GM12864 (cell line): ENCODE data around the gene TBC1D22A.

Experiments
- DNase-seq: peaks from one replicate; pipeline ENCODE4 v3.0.0-alpha.2; 2011; ENCODE audit warnings: low read depth
- H3K4me3 ChIP-seq: 2 replicates; pipeline ENCODE4 v1.5.1; 2011; ENCODE audit warnings: mild to moderate bottlenecking, low read depth, low read length, control low read depth
- TF ChIP-seq, protein P1 (sequence below): IDR thresholded peaks from 2 replicates; pipeline ENCODE4 v1.5.1; 2011; ENCODE audit warnings: low read depth, mild to moderate bottlenecking, moderate library complexity, low read length, control low read depth, inconsistent platforms; ENCODE audit errors: missing control alignments

The TBC1D22A gene

DNA sequence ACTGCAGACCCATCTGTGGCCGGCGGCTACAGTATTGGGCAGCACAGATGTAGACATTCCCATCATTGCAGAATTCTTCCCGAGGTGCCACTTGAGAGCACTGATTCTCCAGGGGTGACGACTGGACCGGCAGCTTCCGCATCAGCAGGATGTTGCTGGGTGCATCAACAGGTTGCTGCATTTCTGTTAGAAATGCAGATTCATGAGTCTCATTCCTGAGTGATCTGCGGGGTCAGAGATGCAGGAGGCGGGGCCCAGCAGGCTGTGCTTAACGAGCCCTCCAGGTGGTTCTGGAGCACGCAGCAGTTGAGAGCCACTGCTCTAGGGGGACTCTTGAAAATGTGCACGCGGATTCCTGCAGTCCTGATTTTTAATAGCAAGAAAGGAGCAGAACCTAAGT, 321.8 kb downstream of the TBC1D22A start:
- TF ChIP-seq, protein P1, sequence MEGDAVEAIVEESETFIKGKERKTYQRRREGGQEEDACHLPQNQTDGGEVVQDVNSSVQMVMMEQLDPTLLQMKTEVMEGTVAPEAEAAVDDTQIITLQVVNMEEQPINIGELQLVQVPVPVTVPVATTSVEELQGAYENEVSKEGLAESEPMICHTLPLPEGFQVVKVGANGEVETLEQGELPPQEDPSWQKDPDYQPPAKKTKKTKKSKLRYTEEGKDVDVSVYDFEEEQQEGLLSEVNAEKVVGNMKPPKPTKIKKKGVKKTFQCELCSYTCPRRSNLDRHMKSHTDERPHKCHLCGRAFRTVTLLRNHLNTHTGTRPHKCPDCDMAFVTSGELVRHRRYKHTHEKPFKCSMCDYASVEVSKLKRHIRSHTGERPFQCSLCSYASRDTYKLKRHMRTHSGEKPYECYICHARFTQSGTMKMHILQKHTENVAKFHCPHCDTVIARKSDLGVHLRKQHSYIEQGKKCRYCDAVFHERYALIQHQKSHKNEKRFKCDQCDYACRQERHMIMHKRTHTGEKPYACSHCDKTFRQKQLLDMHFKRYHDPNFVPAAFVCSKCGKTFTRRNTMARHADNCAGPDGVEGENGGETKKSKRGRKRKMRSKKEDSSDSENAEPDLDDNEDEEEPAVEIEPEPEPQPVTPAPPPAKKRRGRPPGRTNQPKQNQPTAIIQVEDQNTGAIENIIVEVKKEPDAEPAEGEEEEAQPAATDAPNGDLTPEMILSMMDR: no peak
- H3K4me3 ChIP-seq: no peak overlapping the region

GRCh38 chr22:47086596-47087248, 324.3 kb downstream of the TBC1D22A start:
- TF ChIP-seq, protein P1: no peak

More for the DNA sequence above, 321.8 kb downstream of the TBC1D22A start:
- no peak for DNase-seq

DNA sequence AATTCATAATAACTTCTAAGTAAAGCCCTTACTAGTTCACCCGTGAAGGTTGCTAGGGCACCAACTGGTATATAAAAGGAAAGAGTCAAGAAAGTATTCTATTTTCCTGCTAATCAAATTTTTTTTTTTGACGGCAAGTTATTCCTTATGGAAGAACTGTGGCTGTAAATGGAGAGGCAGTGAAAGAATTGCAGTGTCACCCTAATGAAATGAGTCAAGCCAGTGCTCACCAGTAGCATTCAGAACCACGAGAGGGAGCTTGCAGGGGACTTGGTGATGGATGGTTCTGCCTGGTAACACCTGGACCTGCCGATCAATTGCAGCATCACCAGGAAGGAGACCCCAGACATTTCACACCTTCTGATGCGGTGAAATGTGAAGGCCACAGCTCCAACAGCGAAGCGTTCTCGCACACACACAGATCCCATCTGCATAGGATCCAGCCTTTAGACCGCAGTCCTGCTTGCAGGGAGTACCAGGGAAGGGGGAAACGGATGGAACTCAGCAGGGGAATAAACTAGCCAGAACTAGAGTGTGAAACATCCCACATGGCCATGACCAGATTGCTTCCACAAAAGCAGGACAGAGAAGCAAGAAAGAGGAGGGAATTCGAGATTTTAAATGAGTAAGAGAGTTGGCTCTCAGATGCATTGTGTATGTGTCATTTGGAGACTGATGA, 326.2 kb downstream of the TBC1D22A start:
- no peak for DNase-seq
- H3K4me3 ChIP-seq: no peak overlapping the region
- TF ChIP-seq, protein P1: no peak

More at GRCh38 chr22:47086596-47087248, 324.3 kb downstream of the TBC1D22A start:
- H3K4me3 ChIP-seq: no peak overlapping the region
- no peak for DNase-seq

- no peak overlapping the region for H3K4me3 ChIP-seq
- no peak for DNase-seq
- TF ChIP-seq, protein P1: no peak
Observed at GRCh38 chr22:47089374-47089773, 326.9 kb downstream of the TBC1D22A start.

DNA sequence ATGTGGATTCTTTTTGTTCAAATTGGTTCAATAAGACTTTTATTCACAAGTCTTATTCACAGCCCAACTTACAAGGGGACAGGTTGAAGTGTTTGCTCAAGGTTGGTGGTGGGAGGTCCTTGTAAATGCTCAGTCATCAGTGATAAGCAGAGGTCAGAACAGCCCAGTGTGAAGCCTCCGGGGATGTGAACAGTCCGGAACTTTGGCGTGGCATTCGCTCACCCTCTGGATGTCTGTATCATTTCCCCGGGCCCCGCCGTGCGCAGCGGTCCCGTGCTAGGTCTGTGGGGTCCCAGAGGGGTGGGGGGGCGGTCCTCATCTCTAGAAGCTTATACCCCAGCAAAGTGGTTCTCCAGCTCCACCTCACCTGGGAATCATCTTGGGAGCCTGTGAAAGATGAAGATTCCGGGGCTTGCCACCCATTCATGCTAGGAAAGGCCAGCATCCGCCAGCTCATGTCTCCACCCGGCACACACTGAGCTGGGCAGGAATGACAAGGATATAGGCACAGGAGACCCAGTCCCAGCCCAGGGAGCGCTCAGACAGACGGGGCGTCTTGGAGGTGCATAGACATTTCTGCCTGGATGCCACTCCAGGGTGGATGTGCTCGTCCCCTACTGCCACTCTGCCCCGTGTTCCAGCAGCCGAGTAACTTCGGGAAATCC, 327.5 kb downstream of the TBC1D22A start:
- DNase-seq: no peak
- TF ChIP-seq, protein P1: no peak
- H3K4me3 ChIP-seq: no peak overlapping the region

DNA sequence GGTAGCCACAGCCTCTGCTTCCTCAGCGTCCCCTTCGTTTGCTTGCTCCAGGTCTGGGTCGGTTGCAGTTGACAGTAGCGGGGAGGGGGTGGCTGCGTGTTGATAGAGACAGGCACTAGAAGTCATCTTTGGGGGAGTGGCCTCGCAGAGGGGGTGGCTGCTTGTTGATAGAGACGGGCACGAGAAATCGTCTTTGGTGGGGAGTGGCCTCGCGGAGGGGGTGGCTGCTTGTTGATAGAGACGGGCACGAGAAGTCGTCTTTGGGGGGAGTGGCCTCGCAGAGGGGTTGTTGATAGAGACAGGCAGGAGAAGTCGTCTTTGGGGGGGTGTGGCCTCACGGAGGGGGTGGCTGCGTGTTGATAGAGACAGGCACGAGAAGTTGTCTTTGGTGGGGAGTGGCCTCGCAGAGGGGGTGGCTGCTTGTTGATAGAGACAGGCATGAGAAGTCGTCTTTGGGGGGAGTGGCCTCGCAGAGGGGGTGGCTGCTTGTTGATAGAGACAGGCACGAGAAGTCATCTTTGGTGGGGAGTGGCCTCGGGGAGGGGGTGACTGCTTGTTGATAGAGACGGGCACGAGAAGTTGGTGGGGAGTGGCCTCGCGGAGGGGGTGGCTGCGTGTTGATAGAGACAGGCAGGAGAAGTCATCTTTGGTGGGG, 328.3 kb downstream of the TBC1D22A start:
- no peak overlapping the region for H3K4me3 ChIP-seq
- TF ChIP-seq, protein P1: no peak
- DNase-seq: no peak
